ENCODE data around the gene ADGRL3.

DNA sequence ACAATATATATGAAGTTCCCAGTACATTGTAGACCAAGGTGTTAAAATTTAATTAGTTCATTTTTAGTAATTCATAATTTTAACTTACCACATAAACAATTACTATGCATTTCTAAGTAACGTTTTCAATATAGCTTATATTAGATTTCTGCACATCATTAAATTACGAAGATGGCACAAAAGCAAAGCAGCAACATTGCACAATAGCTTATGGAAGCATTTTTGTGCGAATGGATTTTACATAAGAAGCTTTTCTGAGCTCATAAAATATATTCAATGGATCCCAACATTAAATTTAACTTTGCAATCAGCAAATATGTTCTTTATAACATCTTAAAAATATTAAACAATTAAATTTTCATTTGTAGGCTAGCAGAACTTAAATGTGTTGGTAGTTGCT, 875.4 kb downstream of the ADGRL3 start:
- TF ChIP-seq, protein P1, sequence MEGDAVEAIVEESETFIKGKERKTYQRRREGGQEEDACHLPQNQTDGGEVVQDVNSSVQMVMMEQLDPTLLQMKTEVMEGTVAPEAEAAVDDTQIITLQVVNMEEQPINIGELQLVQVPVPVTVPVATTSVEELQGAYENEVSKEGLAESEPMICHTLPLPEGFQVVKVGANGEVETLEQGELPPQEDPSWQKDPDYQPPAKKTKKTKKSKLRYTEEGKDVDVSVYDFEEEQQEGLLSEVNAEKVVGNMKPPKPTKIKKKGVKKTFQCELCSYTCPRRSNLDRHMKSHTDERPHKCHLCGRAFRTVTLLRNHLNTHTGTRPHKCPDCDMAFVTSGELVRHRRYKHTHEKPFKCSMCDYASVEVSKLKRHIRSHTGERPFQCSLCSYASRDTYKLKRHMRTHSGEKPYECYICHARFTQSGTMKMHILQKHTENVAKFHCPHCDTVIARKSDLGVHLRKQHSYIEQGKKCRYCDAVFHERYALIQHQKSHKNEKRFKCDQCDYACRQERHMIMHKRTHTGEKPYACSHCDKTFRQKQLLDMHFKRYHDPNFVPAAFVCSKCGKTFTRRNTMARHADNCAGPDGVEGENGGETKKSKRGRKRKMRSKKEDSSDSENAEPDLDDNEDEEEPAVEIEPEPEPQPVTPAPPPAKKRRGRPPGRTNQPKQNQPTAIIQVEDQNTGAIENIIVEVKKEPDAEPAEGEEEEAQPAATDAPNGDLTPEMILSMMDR (IDR thresholded peaks at IDR 0.05) = no peak
- no peak for TF ChIP-seq POLR2A (IDR thresholded peaks at IDR 0.05)

Measured in thyroid gland (tissue), 4 donors.